SW 1271 (cell line): ENCODE data around the gene MINDY4.

Experiments used
- DNase-seq, 2 experiments: peaks; one replicate each; lab custom pipeline; 2025; lab: John Stamatoyannopoulos, UW

Gene MINDY4

DNA sequence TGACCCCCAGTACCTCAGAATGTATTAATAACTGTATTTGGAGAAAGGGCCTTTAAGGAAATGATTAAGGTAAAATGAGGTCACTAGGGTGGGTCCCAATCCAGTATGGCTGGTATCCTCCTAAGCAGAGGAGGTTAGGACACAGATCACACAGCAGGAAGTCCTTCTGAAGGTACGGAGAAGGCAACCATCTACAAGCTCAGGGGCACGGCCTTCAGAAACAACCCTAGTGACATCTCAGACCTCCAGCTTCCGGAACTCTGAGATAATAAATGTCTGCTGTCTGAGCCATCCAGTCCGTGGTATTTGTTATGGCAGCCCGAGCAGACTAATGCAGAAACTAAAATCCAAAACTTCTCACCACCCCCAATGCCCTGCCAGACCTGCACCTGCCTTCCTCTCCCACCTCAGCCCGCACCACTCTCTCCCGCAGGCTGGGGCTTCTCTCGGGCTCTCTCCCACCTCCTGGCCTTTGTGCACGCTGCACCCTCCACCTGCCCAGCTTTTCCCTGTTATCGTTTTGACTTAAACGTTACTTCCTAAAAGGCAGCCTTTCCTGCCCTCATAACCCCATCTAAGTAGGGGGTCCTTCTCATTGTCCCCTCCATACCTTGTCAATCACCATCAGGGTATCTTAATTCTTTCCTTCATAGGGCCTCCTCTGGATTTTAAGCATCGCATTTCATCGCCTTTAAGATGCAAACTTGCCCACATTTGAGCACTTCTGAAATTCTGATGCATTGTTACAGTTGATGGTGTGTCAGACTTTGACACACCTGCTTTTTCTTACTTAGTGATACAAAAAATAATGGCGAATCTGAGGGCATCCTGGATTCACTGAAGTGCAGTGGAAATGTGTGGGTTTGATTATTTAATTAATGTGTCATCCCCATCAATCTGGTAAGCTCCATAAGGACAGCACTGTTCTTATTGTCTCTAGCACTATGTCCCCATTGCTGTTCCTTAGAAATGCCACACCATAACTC is 108.2 kb downstream of the MINDY4 start:
- DNase-seq = no peak

DNA sequence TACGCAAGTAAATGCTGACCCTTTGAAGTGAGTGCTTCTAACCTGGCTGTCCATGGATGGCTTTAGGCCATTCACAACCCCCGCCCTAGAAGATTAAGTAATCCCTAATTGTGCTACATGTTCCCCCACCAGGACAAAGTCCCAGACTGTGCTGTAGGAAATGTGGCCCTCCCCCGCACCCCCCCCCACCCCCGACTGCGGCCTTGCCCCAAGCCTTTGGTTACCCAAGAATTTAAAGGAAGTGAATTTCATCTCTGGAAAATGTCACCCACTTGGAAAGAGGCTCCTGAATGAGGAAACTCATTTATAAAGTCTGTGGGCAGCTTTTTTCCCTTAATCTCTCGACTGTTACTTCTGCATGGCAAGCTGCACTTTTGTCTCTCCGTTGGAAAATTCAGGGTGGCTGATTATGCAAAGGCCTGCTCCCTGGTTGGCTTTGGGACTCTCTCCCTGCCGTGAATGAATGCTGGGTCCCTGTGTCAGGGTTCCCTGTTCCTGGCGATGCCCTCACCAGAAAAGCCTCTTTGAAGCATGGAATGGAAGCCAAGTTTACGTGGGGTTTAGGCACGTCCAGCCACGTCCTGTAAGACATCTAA is 109.0 kb downstream of the MINDY4 start:
- DNase-seq = no peak

DNA sequence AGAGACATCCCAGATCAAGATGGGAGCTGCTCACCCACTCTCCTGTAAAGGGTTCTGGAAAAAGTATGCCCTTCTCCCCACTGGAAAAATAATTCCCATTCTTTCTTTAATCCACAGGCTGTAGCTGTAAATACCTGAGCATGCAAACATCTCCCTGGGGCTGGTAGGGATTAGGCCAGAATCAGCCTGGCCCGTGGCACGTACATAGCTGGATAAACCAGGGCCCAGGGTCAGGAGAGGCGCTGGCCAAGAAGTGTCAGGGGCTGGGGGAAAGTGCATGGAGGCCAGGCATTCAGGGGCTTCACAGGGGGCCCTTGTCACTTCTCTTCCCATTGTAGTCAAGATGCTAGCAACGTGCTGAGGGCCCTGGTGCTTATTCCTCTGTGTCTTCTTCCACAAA is 109.7 kb downstream of the MINDY4 start:
- no peak for DNase-seq

GRCh38 chr7:30881448-30881847 is 110.2 kb downstream of the MINDY4 start:
- no peak for DNase-seq

DNA sequence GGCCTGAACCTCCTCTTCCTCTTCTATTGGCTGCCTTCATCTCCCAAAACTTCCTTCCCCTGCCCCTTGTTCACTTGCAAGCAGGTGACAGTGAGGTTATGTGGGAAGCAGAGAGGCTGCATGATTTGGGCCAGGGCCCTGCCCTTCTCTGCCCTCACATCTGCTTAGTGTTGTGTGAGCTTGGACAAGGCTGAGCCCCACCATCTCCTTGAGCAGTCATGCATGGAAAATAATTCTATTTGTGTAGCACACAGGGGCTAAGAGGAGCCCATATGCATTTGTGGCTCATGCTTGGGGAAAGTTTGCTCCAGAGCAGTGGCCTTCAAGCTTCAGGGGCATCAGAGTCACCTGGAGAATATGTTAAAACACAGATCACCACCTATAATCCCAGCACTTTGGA is 113.7 kb downstream of the MINDY4 start:
- DNase-seq = no peak

- DNase-seq = no peak
Observed at GRCh38 chr7:30886608-30887011, 115.4 kb downstream of the MINDY4 start.

DNA sequence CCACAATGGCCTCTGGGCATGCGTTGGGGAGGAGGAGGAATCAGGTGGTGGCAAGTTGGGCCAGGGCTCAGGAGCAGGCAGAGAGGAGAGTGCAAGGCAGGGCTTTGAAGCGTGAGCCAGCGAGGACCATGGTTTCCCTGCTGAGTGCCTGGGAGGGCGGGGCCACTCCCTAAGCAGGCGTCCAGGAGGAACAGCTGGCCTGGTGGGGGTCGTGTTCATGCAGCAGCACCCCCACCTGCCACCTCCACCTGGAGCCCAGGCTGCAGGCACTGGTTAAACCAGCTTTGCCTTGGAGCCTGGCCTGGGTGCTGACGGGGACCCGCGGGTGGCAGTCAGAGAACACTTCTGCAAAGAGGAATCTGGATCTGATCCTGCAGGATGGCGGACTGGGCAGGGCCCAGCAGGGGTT is 116.3 kb downstream of the MINDY4 start:
- no peak for DNase-seq

DNA sequence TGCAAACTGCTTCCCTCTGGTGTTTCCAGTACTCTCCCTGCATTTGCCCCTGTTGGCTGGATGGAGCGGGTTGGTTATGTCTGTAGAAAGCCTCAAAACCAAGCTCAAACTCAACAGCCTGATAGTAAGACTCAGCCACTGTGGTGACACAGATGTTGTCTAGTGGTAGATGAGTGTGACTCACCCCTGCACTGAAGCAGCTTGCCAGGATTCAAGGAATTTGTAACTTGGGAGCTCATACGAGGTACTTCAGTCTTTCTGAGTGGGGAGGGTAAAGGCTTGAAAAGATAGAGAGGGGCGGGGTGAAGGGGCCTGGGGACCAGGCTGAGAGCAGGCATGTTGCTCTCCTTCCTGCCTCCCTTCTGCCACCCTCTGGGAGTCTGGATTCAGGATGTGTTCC is 117.5 kb downstream of the MINDY4 start:
- no peak for DNase-seq

DNA sequence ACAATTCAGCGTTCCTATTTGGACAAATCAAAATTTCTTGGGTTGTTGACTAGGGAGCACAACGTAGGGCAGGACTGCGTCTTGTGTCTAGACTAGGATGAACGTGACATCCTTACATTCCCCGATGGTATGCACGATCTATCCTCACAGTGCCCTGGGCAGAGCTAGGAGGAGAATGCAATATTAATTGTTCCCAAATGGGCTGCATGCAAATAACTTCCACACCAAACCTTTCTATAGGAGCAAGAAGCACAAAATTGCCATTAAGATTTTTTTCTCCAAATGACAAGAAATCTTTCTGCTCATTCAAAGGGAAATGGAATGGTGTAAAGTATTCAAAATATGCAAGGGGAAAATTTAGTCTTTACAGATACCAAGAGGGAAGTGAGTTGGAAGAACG is 119.0 kb downstream of the MINDY4 start:
- DNase-seq = no peak

- no peak for DNase-seq
Observed at GRCh38 chr7:30893357-30893756, 122.1 kb downstream of the MINDY4 start.

- DNase-seq = no peak
Observed at GRCh38 chr7:30894009-30894408, 122.8 kb downstream of the MINDY4 start.

- no peak for DNase-seq
Observed at GRCh38 chr7:30894866-30895605, 123.8 kb downstream of the MINDY4 start.

DNA sequence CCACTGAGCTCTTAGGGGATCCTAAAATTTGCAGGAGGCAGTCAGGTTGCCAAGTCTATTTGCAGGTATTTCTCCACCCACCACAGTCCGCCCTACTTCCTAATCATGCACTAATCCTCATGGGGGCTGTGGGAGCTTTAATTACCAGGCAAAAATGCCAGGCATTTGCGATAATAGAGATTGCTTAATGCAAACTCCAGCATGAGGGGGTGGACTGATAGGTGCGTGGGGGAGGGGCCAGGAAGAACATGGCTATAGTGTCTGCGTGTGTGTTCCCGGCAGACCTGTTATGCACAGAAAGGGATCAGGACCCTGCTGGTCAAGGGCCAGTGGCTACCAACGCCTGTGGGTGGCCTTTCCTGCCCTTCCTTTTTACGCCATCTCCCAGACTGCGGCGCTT is 124.8 kb downstream of the MINDY4 start:
- no peak for DNase-seq

DNA sequence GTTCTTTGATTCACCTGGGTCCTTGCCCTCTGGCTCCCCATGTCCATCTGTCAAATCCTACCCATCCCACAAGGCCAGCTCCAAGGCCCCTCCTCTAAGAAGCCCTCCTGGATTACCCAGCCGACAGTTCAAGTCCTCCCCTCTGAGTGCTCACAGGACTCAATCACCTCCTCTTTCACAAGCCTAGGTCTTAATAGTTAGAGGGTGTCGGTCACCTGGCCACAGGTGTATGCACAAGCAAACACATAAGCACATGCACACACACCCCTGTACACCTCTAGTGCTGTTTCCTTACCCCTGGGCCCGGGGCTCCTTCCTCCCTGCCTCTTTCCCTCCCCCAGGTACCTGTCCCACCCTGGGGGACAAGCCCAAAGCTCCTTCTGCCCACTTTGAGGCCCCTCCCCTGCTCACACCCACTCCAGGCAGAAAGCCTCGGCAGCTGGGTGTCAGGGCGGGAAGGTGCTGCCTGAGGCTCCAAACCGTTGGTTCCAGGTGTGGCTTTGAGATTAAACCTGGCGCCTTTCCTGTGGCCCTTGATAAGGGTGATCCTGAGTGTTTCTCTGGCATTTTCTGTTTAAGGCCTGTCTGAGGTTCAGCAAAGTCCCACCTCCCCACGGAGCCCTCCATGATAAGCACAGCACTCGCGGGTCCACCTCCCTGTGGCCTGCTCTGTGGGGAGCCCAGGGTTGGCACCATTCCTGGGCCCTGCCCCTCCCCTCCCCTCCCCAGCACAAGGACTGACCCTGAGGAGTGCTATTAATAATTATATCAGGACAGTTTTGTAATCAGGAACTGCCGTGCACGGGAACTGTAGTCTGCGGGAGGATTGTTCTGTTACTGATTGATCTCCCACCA is 125.8 kb downstream of the MINDY4 start:
- no peak for DNase-seq

DNA sequence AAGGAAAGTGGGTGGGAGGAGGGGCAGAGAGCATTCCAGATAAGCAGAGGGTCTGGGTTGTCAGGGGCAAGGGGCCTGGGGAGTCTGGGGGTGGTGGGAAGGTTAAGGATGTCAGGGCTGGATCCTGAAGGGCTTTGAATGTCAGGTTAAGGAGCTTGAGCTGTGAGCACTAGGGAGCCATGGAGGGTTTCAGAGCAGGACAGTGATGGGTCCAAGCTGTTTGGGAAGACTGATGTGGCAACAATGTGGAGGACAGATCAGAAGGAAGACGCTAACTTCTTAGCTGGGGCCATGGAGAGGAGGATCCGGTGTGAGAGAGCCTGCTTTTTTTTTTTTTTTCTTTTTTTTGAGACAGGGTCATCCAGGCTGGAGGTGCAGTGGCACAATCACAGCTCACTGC is 126.6 kb downstream of the MINDY4 start:
- no peak for DNase-seq

DNA sequence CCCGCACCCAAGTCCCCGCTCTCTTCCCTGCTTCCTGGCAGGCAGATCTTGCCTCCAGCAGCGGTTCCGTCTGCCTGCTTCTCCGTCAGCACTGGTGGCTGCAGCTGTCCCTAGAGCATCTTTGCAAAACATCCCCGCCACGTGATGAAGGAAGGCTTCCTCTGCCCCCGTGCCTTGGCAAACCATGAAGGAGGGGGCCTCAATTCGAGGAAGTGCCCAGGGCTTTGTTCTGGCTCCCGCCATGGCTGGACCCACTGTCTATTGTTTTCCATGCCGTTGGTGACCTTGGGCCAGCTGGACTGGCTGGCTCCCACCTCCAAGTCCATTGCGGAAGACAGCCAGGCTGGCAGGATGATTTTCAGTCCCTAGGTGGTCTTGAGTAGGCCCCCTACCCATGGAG is 127.2 kb downstream of the MINDY4 start:
- no peak for DNase-seq

DNA sequence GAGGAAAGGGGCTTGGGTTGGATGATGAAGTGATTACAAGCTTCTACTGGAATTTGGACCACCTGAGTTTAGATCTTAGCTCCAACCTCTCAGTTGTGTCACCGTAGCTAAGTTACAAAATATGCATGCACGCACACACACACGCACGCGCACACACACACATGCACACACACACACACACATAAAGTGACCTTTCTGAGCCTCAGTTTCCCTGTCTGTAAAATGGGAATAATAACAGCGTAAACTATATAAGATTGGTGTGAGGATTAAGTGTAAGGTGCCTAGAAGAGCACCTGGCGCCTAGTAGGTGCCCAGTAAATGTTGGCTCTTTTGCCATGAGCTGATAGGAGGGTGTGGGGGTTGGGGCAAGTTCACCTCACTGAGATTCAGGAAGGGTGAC is 127.8 kb downstream of the MINDY4 start:
- DNase-seq = no peak

GRCh38 chr7:30899630-30900029 is 128.4 kb downstream of the MINDY4 start:
- DNase-seq = no peak

- no peak for DNase-seq
Observed at GRCh38 chr7:30900053-30900452, 128.8 kb downstream of the MINDY4 start.

DNA sequence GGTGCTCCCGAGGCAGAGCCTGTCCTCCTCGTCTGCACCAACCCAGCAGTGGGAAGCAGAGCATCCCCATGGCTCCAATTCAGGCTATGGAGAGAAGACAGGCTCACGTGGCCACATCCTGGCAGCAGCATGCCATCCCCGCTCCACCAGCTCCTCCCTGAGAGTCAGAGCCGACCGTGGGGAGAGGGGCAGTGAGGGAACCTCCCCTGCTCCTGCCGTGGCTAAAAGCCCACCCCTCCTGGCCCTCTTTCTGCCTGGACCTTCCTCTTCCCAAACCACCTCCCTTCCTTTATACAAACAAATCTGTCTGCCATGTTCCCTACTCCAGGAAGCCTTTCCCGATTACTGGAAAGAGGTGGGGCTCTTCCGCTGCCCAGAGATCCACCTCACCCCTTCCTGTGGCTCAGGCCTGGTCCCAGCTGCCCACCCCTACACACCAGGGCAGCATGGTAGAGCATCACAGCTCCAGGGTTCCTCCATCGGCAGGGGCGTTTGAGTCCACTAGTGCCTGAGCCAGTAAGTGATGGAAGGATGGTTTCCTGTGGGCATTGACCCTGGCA is 129.7 kb downstream of the MINDY4 start:
- no peak for DNase-seq

DNA sequence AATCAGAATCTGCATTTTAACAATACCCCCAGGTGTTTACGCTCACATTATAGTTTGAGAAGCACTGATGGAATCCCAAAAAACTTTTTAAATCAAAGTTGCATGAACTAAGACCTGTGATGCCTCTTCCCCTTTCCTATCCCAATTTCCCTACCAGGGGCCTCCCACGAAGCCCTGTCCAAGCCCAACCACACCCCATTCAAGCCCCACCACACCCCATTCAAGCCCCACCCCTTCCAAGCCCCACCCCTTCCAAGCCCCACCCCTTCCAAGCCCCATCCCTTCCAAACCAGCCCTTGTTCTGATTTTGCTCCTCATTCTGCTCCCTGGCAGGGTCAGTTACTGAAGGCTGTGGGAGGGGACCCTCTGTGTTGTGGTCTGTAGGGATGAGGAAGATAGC is 130.6 kb downstream of the MINDY4 start:
- no peak for DNase-seq

GRCh38 chr7:30902466-30902865 is 131.2 kb downstream of the MINDY4 start:
- no peak for DNase-seq
